Loucy (cell line): ENCODE results near the gene N4BP2L2.
A peak's percentile ranks its signal among the peaks of the same experiment; 100 is the strongest.

Source experiments
- H2AFZ ChIP-seq: fragments of 200-600 bp; sonication (generic); 2 replicates; pipeline ENCODE4 v1.6.0; 2016; ENCODE audit warnings: antibody characterized with exemption, mild to moderate bottlenecking, low read length, moderate library complexity
- H3F3A ChIP-seq: fragments of 200-600 bp; 2 replicates; pipeline ENCODE4 v1.6.0; 2016; ENCODE audit warnings: antibody characterized with exemption, low read depth, mild to moderate bottlenecking
- H3K27me3 ChIP-seq: fragments of 200-600 bp; sonication (generic); 2 replicates; pipeline ENCODE4 v1.6.1; 2014; ENCODE audit warnings: low read length, mild to moderate bottlenecking; ENCODE audit not compliant: insufficient read depth, poor library complexity, severe bottlenecking
- H3K36me3 ChIP-seq: fragments of 200-600 bp; sonication (generic); 2 replicates; pipeline ENCODE4 v1.6.1; 2016; ENCODE audit warnings: low read length; ENCODE audit not compliant: insufficient read depth
- H3K4me1 ChIP-seq: fragments of 200-600 bp; sonication (generic); 2 replicates; pipeline ENCODE4 v1.5.1; 2014; ENCODE audit warnings: low read length, mild to moderate bottlenecking; ENCODE audit not compliant: insufficient read depth, poor library complexity, severe bottlenecking
- H3K4me2 ChIP-seq: fragments of 200-600 bp; sonication (generic); 2 replicates; pipeline ENCODE4 v1.6.0; 2014; ENCODE audit warnings: antibody characterized with exemption, low read length, low read depth, mild to moderate bottlenecking; ENCODE audit not compliant: poor library complexity, severe bottlenecking
- H3K4me3 ChIP-seq: fragments of 200-600 bp; sonication (generic); 2 replicates; pipeline ENCODE4 v1.5.1; 2014; ENCODE audit warnings: low read length, mild to moderate bottlenecking, mixed read lengths; ENCODE audit not compliant: poor library complexity, severe bottlenecking
- H3K79me2 ChIP-seq: fragments of 200-600 bp; sonication (generic); 2 replicates; pipeline ENCODE4 v1.6.1; 2014; ENCODE audit warnings: low read length; ENCODE audit not compliant: insufficient read depth
- H3K9ac ChIP-seq: fragments of 200-600 bp; sonication (generic); 2 replicates; pipeline ENCODE4 v1.6.0; 2014; ENCODE audit warnings: mild to moderate bottlenecking, low read depth, low read length, moderate library complexity; ENCODE audit not compliant: poor library complexity, severe bottlenecking
- H3K9me2 ChIP-seq: fragments of 200-600 bp; sonication (generic); replicated peaks from 2 replicates; pipeline ENCODE4 v1.6.1; 2016; ENCODE audit warnings: low read depth, low read length, mixed read lengths
- H3K9me3 ChIP-seq: fragments of 200-600 bp; sonication (generic); 2 replicates; pipeline ENCODE4 v1.6.1; 2014; ENCODE audit warnings: mild to moderate bottlenecking, antibody characterized with exemption, low read length, low read depth; ENCODE audit not compliant: insufficient read depth
- H4K20me1 ChIP-seq: fragments of 200-600 bp; sonication (generic); 2 replicates; pipeline ENCODE4 v1.6.0; 2014; ENCODE audit warnings: antibody characterized with exemption, low read length, mild to moderate bottlenecking; ENCODE audit not compliant: insufficient read depth, poor library complexity, severe bottlenecking
- CTCF ChIP-seq: fragments of 200-600 bp; sonication (generic); conservative IDR thresholded peaks from 2 replicates; pipeline ENCODE4 v1.5.1; 2014; ENCODE audit warnings: mild to moderate bottlenecking, antibody characterized with exemption, low read length
- EZH2phosphoT487 ChIP-seq: fragments of 200-600 bp; IDR thresholded peaks from 2 replicates; pipeline ENCODE4 v1.6.1; 2018; ENCODE audit warnings: antibody characterized with exemption, mild to moderate bottlenecking, moderate library complexity, borderline replicate concordance

N4BP2L2 gene

DNA sequence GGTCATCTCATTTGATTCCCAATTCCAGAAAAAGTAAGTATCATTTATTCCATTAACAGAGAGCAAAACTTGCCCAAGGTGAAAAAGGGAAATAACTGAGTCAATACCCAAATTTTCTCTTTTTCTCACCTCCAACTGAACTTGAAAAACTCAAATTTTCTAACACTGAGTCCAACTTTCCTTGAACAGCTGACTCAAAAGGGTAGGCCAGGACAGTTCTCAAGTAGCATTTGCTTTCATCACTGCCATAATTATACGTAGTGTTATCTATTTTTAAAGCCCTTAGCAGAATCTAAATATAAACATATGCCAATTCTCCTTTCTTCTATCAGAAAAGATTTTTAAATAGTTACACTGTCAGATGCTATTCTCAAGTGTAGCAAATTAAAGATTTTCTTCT is 3.5 kb downstream of the N4BP2L2 start:
- Histone ChIP-seq H3K4me2 (peak overlapping the region; percentile 98), H3F3A (no peaks in the 10 kb centered on the region), H3K4me3 (peak overlapping the region; percentile 88), H3K9ac (peak overlapping the region; percentile 11), H3K27me3 (no peaks in the 10 kb centered on the region), H2AFZ (no peak overlapping the region), H3K9me2 (no peaks in the 10 kb centered on the region), H4K20me1 (peaks cover 56% of the 10 kb centered on the region), H3K9me3 (no peaks in the 10 kb centered on the region), H3K79me2 (peaks cover 82% of the 10 kb centered on the region), H3K36me3 (peaks cover 3% of the 10 kb centered on the region; the same call in 1 of the 2 replicates), H3K4me1 (peaks cover 71% of the 10 kb centered on the region)
- TF ChIP-seq CTCF (no peak), EZH2phosphoT487 (no peak)

DNA sequence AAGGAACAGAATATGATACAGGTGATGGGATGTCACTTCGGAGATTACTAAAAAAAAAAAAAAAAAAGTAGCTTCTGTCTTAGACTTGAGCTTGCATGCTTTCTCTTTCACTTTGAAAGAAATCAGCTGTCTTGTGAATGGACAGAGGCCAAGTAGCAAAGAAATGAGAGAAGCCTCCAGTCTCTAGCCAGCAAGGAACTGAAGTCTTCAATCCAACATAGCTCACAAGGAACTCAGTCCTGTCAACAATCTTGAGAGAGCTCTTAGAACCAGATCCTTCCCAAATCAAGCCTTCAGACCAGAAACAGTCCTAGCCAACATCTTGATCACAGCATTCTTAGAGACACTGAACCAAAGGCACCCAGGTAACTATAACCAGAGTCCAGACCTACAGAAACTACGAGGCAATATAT is 7.7 kb downstream of the N4BP2L2 start:
- H3K4me2 ChIP-seq = peak overlapping the region; percentile 90
- H3K9ac ChIP-seq = peak overlapping the region; percentile 52
- TF ChIP-seq CTCF (no peak), EZH2phosphoT487 (no peak)
- H3K4me3 ChIP-seq = peak overlapping the region; percentile 67
- peaks cover 3% of the 10 kb centered on the region; the same call in 1 of the 2 replicates for H3K36me3 ChIP-seq
- no peaks in the 10 kb centered on the region for H3K27me3 ChIP-seq
- H3F3A ChIP-seq = no peaks in the 10 kb centered on the region
- H4K20me1 ChIP-seq = peaks cover 73% of the 10 kb centered on the region
- H3K9me3 ChIP-seq = no peaks in the 10 kb centered on the region
- no peaks in the 10 kb centered on the region for H3K9me2 ChIP-seq
- H3K79me2 ChIP-seq = peaks cover 95% of the 10 kb centered on the region
- no peak overlapping the region for H2AFZ ChIP-seq
- peaks cover 64% of the 10 kb centered on the region for H3K4me1 ChIP-seq

GRCh38 chr13:32528358-32528757 is 10.2 kb downstream of the N4BP2L2 start:
- Histone ChIP-seq H3K4me2 (peak overlapping the region; percentile 90), H3K4me1 (peaks cover 41% of the 10 kb centered on the region), H3K27me3 (no peaks in the 10 kb centered on the region), H2AFZ (no peak overlapping the region), H3K36me3 (peaks cover 7% of the 10 kb centered on the region; the same call in 1 of the 2 replicates), H3F3A (no peaks in the 10 kb centered on the region), H3K9me3 (no peaks in the 10 kb centered on the region), H3K9me2 (no peaks in the 10 kb centered on the region), H3K4me3 (peak overlapping the region; percentile 1), H3K79me2 (peaks cover 83% of the 10 kb centered on the region), H3K9ac (no peak overlapping the region), H4K20me1 (peaks cover 53% of the 10 kb centered on the region)
- TF ChIP-seq CTCF (no peak), EZH2phosphoT487 (no peak)
